GM18517 (cell line): ENCODE results near the gene FNBP1.

Experiments used
- ATAC-seq: cut with Tn5 transposase; IDR thresholded peaks from one replicate; pipeline ENCODE4 v1.9.1; 2021; ENCODE audit warnings: mild to moderate bottlenecking, moderate library complexity; ENCODE audit not compliant: unreplicated experiment

Gene FNBP1

GRCh38 chr9:129932303-129933151 is 110.5 kb downstream of the FNBP1 start:
- no peak for ATAC-seq

- ATAC-seq: no peak
Observed at GRCh38 chr9:129930743-129931142, 112.2 kb downstream of the FNBP1 start.

GRCh38 chr9:129929496-129930125 is 113.4 kb downstream of the FNBP1 start:
- no peak for ATAC-seq

- ATAC-seq: no peak
Observed at GRCh38 chr9:129923589-129923988, 119.4 kb downstream of the FNBP1 start.

- no peak for ATAC-seq
Observed at GRCh38 chr9:129921905-129922304, 121.1 kb downstream of the FNBP1 start.

GRCh38 chr9:129919841-129920240 is 123.1 kb downstream of the FNBP1 start:
- ATAC-seq: no peak

GRCh38 chr9:129919277-129919676 is 123.7 kb downstream of the FNBP1 start:
- no peak for ATAC-seq

- ATAC-seq: no peak
Observed at GRCh38 chr9:129918296-129918950, 124.6 kb downstream of the FNBP1 start.

GRCh38 chr9:129916707-129917106 is 126.3 kb downstream of the FNBP1 start:
- no peak for ATAC-seq

- no peak for ATAC-seq
Observed at GRCh38 chr9:129914051-129914450, 128.9 kb downstream of the FNBP1 start.

- ATAC-seq: no peak
Observed at GRCh38 chr9:129910628-129911567, 132.1 kb downstream of the FNBP1 start.

- no peak for ATAC-seq
Observed at GRCh38 chr9:129909851-129910250, 133.1 kb downstream of the FNBP1 start.

GRCh38 chr9:129908906-129909305 is 134.1 kb downstream of the FNBP1 start:
- no peak for ATAC-seq

- ATAC-seq: no peak
Observed at GRCh38 chr9:129907201-129907600, 135.8 kb downstream of the FNBP1 start.

GRCh38 chr9:129906298-129906697 is 136.7 kb downstream of the FNBP1 start:
- ATAC-seq: no peak

- ATAC-seq: no peak
Observed at GRCh38 chr9:129904734-129905133, 138.3 kb downstream of the FNBP1 start.

- no peak for ATAC-seq
Observed at GRCh38 chr9:129902740-129903134, 140.3 kb downstream of the FNBP1 start.

- no peak for ATAC-seq
Observed at GRCh38 chr9:129901993-129902739, 140.8 kb downstream of the FNBP1 start.

- peak; percentile 82 for ATAC-seq
Observed at GRCh38 chr9:129900263-129901027, 142.5 kb downstream of the FNBP1 start.
